ENCODE results near the gene LRRN2.
"Not testable (repeated sequence)": the region's sequence is repeated elsewhere in the genome, so short reads cannot be mapped to it uniquely, and the experiment has no call there.

Gene LRRN2

GRCh38 chr1:204629459-204629858, 56.1 kb downstream of the LRRN2 start:
- not testable (repeated sequence) for DNase-seq (ENCODE audit: low read depth)

- DNase-seq (ENCODE audit: low read depth): no peak
Measured at GRCh38 chr1:204628868-204629267, 56.7 kb downstream of the LRRN2 start.

DNA sequence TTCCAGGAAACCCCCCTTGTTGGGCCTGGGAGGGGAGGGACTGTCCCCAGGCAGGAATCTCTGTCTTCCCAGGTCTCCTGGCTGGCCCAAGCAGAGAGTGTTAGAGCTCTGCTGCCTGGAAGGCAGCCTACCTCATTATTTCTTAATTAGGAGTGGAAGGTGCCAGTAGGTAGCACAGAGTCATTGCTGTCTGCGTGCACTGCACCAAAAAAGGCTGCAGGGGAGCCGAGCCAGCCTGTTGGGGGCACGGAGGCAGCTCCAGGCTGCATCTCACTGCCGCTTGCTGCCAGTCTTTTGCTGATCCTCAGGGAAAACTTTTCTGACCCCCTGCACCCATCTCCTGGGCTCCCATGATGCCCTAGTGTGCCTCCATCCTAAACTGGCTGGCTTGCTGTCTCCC, 58.1 kb downstream of the LRRN2 start:
- no peak for DNase-seq (ENCODE audit: low read depth)

GRCh38 chr1:204626381-204626780, 59.2 kb downstream of the LRRN2 start:
- no peak for DNase-seq (ENCODE audit: low read depth)

DNA sequence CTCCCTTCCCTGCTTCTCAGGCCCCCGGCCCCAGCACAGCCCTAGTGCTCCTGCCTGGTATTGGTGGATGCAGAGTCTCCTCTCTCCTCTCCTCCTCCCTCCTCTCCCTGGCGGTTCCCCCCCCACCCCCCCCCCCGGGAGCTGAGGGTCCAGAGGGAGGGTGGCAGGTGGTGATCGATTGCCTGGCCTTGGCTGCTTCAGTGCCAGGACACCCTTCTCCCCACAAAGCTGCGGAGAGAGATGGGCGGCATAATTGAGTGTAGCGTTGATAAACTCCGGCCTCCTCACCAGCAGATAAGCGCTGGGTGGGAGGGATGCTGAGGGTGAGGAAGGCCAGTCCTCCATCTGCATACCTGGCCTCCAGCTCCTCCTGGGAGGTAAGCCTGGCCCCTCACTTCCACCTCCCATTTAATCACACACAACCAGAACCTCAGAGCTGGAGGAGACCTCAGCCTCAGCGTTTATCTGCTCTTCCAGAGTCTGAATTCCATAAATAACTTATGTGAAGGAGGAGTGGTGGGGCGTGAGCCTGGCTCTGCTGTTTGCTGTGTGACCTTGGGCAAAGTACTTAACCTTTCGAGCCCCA, 60.8 kb downstream of the LRRN2 start:
- no peak for DNase-seq (ENCODE audit: low read depth)

GRCh38 chr1:204623894-204624361, 61.6 kb downstream of the LRRN2 start:
- DNase-seq (ENCODE audit: low read depth): no peak

GRCh38 chr1:204623365-204623893, 62.1 kb downstream of the LRRN2 start:
- no peak for DNase-seq (ENCODE audit: low read depth)

DNA sequence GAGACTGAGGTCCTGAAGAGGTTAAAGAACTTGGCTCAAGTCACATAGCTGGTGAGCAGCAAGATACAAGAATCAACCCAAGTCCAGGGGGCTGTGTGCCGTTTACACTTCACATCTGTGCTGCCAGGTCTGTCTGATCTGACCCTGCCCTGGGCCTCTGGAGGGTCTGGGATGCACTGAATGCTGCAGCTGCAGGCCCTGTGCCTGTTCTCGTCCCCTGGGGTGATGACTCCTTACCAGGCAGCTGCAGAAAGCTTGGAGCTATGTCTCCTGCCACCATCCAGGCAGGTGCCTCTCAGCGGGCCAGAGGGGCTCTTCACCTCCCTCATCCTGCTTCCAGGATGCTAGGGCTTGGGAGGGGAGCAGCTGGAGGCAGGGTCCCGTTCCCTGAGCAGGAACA, 63.5 kb downstream of the LRRN2 start:
- DNase-seq (ENCODE audit: low read depth): no peak

GRCh38 chr1:204621396-204621795, 64.1 kb downstream of the LRRN2 start:
- DNase-seq (ENCODE audit: low read depth): no peak

GRCh38 chr1:204619721-204620120, 65.8 kb downstream of the LRRN2 start:
- no peak for DNase-seq (ENCODE audit: low read depth)

- no peak for DNase-seq (ENCODE audit: low read depth)
Measured at GRCh38 chr1:204618148-204618760, 67.3 kb downstream of the LRRN2 start.

DNA sequence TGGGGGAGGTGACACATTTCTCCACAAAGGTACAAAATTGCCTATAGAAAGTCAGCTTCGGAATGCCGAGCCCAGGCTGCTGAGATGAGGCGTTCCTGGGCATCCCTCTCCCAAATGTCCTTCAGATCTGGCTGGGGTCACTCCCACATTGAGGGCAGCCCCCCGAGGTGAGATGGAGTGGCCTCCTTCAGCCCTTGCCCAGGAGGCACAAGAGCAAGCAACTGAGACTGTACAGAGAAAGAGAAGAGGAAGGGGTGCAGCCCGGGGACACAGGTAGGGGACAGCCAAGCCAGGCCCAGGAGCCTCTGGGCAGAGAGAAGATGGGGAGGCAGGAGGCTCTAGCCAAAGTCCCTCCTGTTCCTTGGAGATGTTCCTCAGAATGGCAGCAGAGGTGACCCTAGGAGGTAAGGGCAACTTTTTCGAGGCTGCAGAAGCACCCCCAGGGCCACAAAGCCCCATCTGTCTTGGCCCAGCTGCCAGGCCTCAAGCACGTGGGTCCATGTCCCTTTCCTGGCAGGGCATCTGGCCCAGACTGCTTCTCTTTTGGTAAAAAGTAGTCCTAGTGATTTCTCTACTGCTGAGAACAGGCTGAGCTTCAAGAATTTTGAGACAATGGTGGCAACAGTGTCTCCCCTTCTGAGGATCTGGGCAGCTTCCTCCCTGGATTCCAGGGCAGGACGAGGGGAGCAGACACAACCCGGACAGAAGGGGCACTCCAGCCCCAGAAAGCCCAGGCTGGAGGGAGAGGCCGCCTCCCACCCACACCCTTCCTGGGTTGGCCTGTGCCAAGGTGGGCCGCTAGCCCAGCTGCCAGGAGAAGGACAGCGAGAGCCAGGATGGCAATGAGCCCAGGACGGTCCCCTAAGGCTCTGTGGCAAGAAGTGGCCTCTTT, 68.0 kb downstream of the LRRN2 start:
- DNase-seq (ENCODE audit: low read depth): no peak

DNA sequence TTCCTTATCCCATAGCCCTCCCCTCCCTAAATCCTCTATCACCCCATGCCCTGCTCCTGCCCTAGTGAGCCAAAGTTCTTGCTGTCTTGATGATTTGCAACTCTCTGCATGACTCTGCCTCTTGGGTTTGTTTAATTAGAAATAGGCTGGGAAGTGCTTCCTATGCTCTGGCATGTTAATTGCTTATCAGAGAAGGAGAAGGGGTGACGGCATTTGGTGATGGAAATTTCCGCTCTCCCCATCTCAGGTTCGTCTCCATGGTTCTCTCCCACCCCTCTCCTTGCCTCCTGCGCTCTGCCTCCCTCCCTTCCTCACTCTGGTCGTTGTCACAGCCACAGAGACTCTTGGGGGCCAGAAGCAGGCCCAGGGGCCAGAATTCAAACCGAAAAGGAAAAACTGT, 68.9 kb downstream of the LRRN2 start:
- no peak for DNase-seq (ENCODE audit: low read depth)

DNA sequence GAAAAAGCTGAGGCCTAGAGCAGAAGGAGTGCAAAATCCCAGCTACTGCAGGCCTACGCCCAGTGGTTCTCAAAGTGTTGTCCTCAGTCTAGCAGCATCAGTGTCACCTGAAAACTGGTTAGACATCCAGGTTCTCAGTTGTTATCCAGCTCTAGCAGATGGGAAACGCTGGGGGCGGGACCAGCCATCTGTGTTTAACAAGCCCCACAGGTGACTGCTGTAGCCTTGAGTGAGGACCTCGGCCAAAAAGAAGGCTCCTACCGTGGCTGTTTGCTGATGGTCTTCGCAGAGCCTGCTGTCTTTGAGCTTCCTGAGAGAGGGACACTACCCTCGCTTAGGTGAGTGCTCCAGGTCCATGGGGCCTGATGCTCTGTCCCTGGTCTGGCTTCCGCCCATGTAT, 69.7 kb downstream of the LRRN2 start:
- no peak for DNase-seq (ENCODE audit: low read depth)

DNA sequence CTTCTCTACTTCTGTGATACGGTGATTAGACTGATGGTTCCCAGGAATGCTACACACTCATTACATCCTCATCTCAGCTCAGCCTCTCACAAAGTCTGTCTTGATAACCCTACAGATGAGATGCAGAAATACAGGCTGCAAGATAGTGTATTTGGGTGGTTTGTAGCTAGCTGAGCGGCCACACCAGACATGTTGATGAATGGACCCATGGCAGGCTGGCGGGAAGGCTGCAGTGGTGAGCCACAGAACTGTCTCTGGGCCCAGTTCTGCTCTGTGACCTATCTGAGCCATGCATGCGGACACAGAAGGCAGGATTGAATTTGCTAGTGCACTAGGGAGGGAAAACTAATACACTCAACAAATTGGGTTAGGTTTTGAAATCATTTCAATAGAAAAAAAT, 71.9 kb downstream of the LRRN2 start:
- no peak for DNase-seq (ENCODE audit: low read depth)

GRCh38 chr1:204612326-204612725, 73.2 kb downstream of the LRRN2 start:
- DNase-seq (ENCODE audit: low read depth): no peak

DNA sequence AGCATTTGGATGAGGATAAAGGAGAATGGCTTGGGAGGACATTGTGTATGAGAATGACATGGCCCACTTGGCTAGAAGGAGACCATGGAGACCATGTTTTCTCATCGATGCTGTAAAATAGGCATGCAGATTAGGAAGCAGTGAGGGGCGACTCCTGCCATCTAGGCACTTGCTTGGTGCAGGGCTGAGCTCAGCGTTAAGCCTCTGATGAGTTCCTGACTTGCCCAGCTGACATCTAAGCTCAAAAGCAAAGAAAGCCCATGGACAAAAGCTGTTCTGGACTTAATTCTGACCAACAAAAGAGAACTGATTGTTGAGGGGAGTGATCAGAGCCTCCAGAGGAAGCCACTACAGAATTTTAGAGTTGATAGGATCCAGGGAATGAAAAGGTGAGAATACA, 74.5 kb downstream of the LRRN2 start:
- no peak for DNase-seq (ENCODE audit: low read depth)

DNA sequence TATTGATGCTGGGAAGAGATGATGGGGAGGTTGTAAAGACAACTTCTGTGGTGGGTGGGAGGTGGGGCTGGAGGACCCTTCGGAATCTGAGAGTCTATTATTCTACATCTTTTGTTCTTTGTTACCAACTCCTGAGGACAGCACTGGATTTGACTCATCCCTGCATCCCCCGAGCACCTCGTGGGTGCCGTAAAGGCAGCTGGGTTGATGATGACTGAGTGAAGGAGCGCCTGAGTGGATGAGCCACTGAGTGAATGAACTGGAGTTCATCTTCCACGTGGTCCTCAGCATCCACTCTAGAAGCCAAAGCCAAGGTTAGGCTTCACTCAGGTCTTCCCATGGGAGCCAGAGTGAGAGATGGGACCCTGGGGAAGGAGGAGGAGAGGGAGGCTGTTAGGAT, 77.6 kb downstream of the LRRN2 start:
- DNase-seq (ENCODE audit: low read depth): no peak

DNA sequence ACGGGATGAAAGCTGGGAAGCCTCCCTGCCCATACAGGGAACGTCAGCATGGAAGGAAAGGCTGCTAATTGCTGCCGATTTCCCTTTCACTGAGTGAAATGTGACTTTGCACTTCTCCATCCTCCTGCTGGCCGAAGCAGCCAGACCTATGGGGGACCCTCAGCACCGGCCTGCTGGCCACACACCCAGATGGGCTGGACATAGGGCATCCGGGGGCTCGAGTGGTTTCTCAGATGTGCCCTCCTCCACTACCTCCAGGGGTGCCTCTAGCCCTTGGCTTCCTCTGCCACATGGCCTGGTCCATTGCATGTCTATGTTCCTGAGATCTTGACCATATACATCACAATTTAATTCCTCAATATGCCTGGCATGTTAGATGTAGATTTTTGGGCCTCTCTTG, 79.7 kb downstream of the LRRN2 start:
- DNase-seq (ENCODE audit: low read depth): no peak

DNA sequence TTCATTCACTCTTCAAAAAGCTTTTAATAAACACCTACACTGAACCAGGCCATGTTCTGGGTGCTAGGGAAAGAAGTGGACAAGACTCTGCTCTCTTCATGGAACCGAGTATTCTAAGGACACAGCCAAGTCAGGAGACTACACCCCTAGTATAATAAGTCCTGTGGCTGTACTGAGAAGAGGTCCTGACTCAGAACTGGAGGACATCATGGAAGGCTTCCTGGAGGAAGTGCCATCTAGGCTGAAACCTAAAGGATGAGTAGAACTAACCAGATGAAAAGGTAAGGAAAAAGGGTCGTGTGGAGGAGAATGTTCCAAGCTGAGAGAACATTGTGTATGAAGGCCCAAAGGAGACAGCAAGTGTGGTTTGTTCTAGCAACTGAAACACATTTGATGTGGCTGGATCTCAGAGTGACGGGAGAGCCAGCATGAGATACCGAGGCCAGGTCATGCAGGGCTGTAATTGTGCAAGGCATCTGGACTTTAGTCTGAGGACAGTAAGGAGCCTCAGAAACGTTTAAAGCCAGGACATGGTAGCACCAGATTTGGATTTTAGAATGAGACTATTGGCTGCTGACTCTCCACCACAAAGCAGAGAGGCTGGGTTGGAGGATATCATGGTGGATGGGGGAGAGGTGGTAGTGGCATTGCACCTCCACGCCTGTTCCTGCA, 82.5 kb downstream of the LRRN2 start:
- DNase-seq (ENCODE audit: low read depth): no peak

DNA sequence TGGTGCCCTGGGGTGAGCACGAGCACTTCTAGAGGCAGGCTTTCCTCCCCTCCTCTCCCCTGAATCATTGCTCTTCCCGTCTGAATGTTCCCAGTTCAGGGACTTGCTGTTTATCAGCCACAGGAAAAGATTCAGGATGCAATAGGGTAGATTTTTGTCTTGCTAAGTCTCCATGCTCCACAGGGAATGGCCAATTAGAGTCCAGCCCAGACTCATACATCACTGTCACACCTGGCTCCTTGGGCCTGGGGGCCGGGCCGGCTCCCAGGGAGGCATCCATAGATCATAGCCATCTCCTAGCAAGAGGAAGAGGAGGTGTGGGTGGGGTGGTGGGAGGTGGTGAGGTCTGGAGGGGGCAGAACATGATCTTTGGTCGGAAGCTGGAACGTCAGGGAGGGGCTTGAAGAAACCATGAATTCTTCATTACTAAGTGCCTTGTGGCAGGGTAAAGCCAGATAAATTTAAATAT, 83.4 kb downstream of the LRRN2 start:
- no peak for DNase-seq (ENCODE audit: low read depth)

GRCh38 chr1:204600968-204601367, 84.6 kb downstream of the LRRN2 start:
- DNase-seq (ENCODE audit: low read depth): no peak
